Measurements from ENCODE around the gene ETV5. TPM values are rescaled to one million over a fixed set of nuclear protein-coding genes. Genes with fewer than 3 reads are reported as not detected.

The ETV5 gene
- total RNA-seq, 1 donor from 2014 or later, result 29.7 TPM

- no peak overlapping the region for H3K4me3 Mint-ChIP-seq
- H3K27ac Mint-ChIP-seq, result no peak overlapping the region
- no peak for TF ChIP-seq CTCF (IDR thresholded peaks at IDR 0.05; ENCODE audit: unreplicated experiment)
- H3K36me3 Mint-ChIP-seq, result no peaks in the 10 kb centered on the region
- no peaks in the 10 kb centered on the region for H3K27me3 Mint-ChIP-seq (ENCODE audit: low read depth)
- H3K4me1 Mint-ChIP-seq, result peaks cover 3% of the 10 kb centered on the region
- H3K9me3 Mint-ChIP-seq, result no peaks in the 10 kb centered on the region
- DNase-seq (ENCODE audit: low spot score in 2 of 2, unreplicated experiment in 2 of 2), result no peak
Observed at GRCh38 chr3:186150041-186150830, 41.3 kb upstream of the ETV5 start.

- no peaks in the 10 kb centered on the region for H3K36me3 Mint-ChIP-seq
- no peak overlapping the region for H3K27ac Mint-ChIP-seq
- no peaks in the 10 kb centered on the region for H3K27me3 Mint-ChIP-seq (ENCODE audit: low read depth)
Observed at GRCh38 chr3:186149319-186149960, 40.6 kb upstream of the ETV5 start.

GRCh38 chr3:186144257-186144656 lies 35.4 kb upstream of the ETV5 start:
- TF ChIP-seq CTCF (IDR thresholded peaks at IDR 0.05; ENCODE audit: unreplicated experiment), result no peak
- H3K27me3 Mint-ChIP-seq (ENCODE audit: low read depth), result no peaks in the 10 kb centered on the region
- no peak for DNase-seq (ENCODE audit: low spot score in 2 of 2, unreplicated experiment in 2 of 2)
- H3K9me3 Mint-ChIP-seq, result no peaks in the 10 kb centered on the region
- no peak overlapping the region for H3K27ac Mint-ChIP-seq
- peaks cover 23% of the 10 kb centered on the region for H3K4me1 Mint-ChIP-seq
- no peak overlapping the region for H3K4me3 Mint-ChIP-seq
- no peaks in the 10 kb centered on the region for H3K36me3 Mint-ChIP-seq

More at GRCh38 chr3:186149319-186149960, 40.6 kb upstream of the ETV5 start:
- no peaks in the 10 kb centered on the region for H3K9me3 Mint-ChIP-seq
- no peak for DNase-seq (ENCODE audit: low spot score in 2 of 2, unreplicated experiment in 2 of 2)
- H3K4me3 Mint-ChIP-seq, result no peak overlapping the region
- no peak for TF ChIP-seq CTCF (IDR thresholded peaks at IDR 0.05; ENCODE audit: unreplicated experiment)
- peaks cover 3% of the 10 kb centered on the region for H3K4me1 Mint-ChIP-seq

GRCh38 chr3:186143250-186143649 lies 34.4 kb upstream of the ETV5 start:
- no peak for TF ChIP-seq CTCF (IDR thresholded peaks at IDR 0.05; ENCODE audit: unreplicated experiment)
- peaks cover 23% of the 10 kb centered on the region for H3K4me1 Mint-ChIP-seq
- no peaks in the 10 kb centered on the region for H3K36me3 Mint-ChIP-seq
- peak overlapping the region; percentile 31 for H3K27ac Mint-ChIP-seq
- no peaks in the 10 kb centered on the region for H3K27me3 Mint-ChIP-seq (ENCODE audit: low read depth)
- H3K9me3 Mint-ChIP-seq, result no peaks in the 10 kb centered on the region
- no peak for DNase-seq (ENCODE audit: low spot score in 2 of 2, unreplicated experiment in 2 of 2)
- H3K4me3 Mint-ChIP-seq, result no peak overlapping the region

- Mint-ChIP-seq H3K4me3 (no peak overlapping the region), H3K27ac (peak overlapping the region; percentile 59), H3K36me3 (no peaks in the 10 kb centered on the region), H3K9me3 (no peaks in the 10 kb centered on the region), H3K4me1 (peaks cover 23% of the 10 kb centered on the region), H3K27me3 (ENCODE audit: low read depth) (no peaks in the 10 kb centered on the region)
- DNase-seq (ENCODE audit: low spot score in 2 of 2, unreplicated experiment in 2 of 2), result no peak
- TF ChIP-seq CTCF (IDR thresholded peaks at IDR 0.05; ENCODE audit: unreplicated experiment), result no peak
Observed at GRCh38 chr3:186142393-186142932, 33.6 kb upstream of the ETV5 start.

Measured in mesothelial cell of epicardium (in vitro differentiated cells).